ENCODE results near the gene C16orf89.
"Not testable (repeated sequence)": the region's sequence is repeated elsewhere in the genome, so short reads cannot be mapped to it uniquely, and the experiment has no call there.

DNA sequence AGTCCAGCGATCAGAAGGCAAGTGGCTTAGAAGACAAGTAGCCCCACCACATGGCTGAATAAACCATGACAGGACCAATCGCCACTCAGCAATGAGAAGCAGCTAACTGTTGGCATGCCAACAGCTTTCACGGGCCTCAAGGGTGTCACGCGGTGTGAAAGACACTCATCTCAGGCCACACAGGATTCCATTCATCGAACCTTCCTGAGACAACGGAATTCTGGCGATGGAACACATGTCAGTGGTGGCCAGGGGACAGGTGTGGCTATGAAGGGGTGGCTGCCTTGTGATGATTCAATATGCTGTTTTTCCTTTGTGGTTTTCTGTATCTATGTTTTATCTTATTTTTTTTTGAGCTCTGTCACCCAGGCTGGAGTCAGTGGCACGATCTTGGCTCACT, 24.8 kb upstream of the C16orf89 start:
- TF ChIP-seq, protein P1, sequence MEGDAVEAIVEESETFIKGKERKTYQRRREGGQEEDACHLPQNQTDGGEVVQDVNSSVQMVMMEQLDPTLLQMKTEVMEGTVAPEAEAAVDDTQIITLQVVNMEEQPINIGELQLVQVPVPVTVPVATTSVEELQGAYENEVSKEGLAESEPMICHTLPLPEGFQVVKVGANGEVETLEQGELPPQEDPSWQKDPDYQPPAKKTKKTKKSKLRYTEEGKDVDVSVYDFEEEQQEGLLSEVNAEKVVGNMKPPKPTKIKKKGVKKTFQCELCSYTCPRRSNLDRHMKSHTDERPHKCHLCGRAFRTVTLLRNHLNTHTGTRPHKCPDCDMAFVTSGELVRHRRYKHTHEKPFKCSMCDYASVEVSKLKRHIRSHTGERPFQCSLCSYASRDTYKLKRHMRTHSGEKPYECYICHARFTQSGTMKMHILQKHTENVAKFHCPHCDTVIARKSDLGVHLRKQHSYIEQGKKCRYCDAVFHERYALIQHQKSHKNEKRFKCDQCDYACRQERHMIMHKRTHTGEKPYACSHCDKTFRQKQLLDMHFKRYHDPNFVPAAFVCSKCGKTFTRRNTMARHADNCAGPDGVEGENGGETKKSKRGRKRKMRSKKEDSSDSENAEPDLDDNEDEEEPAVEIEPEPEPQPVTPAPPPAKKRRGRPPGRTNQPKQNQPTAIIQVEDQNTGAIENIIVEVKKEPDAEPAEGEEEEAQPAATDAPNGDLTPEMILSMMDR (conservative IDR thresholded peaks at IDR 0.05; ENCODE audit: low read depth, low read length) = not testable (repeated sequence)
- not testable (repeated sequence) for TF ChIP-seq EZH2 (IDR thresholded peaks at IDR 0.05; ENCODE audit: borderline replicate concordance, low read depth, low read length, poor library complexity, severe bottlenecking)

Data from A673 (cell line).